Loucy (cell line): Measurements from ENCODE around the gene GLG1.
"Not testable (repeated sequence)": the region's sequence is repeated elsewhere in the genome, so short reads cannot be mapped to it uniquely, and the experiment has no call there.

Experiments
- H2AFZ ChIP-seq: fragments of 200-600 bp; sonication (generic); 2 replicates; pipeline ENCODE4 v1.6.0; 2016; ENCODE audit warnings: antibody characterized with exemption, mild to moderate bottlenecking, low read length, moderate library complexity
- H3F3A ChIP-seq: fragments of 200-600 bp; 2 replicates; pipeline ENCODE4 v1.6.0; 2016; ENCODE audit warnings: antibody characterized with exemption, low read depth, mild to moderate bottlenecking
- H3K27me3 ChIP-seq: fragments of 200-600 bp; sonication (generic); 2 replicates; pipeline ENCODE4 v1.6.1; 2014; ENCODE audit warnings: low read length, mild to moderate bottlenecking; ENCODE audit not compliant: insufficient read depth, poor library complexity, severe bottlenecking
- H3K36me3 ChIP-seq: fragments of 200-600 bp; sonication (generic); 2 replicates; pipeline ENCODE4 v1.6.1; 2016; ENCODE audit warnings: low read length; ENCODE audit not compliant: insufficient read depth
- H3K4me1 ChIP-seq: fragments of 200-600 bp; sonication (generic); 2 replicates; pipeline ENCODE4 v1.5.1; 2014; ENCODE audit warnings: low read length, mild to moderate bottlenecking; ENCODE audit not compliant: insufficient read depth, poor library complexity, severe bottlenecking
- H3K4me2 ChIP-seq: fragments of 200-600 bp; sonication (generic); 2 replicates; pipeline ENCODE4 v1.6.0; 2014; ENCODE audit warnings: antibody characterized with exemption, low read length, low read depth, mild to moderate bottlenecking; ENCODE audit not compliant: poor library complexity, severe bottlenecking
- H3K4me3 ChIP-seq: fragments of 200-600 bp; sonication (generic); 2 replicates; pipeline ENCODE4 v1.5.1; 2014; ENCODE audit warnings: low read length, mild to moderate bottlenecking, mixed read lengths; ENCODE audit not compliant: poor library complexity, severe bottlenecking
- H3K79me2 ChIP-seq: fragments of 200-600 bp; sonication (generic); 2 replicates; pipeline ENCODE4 v1.6.1; 2014; ENCODE audit warnings: low read length; ENCODE audit not compliant: insufficient read depth
- H3K9ac ChIP-seq: fragments of 200-600 bp; sonication (generic); 2 replicates; pipeline ENCODE4 v1.6.0; 2014; ENCODE audit warnings: mild to moderate bottlenecking, low read depth, low read length, moderate library complexity; ENCODE audit not compliant: poor library complexity, severe bottlenecking
- H3K9me2 ChIP-seq: fragments of 200-600 bp; sonication (generic); replicated peaks from 2 replicates; pipeline ENCODE4 v1.6.1; 2016; ENCODE audit warnings: low read depth, low read length, mixed read lengths
- H3K9me3 ChIP-seq: fragments of 200-600 bp; sonication (generic); 2 replicates; pipeline ENCODE4 v1.6.1; 2014; ENCODE audit warnings: mild to moderate bottlenecking, antibody characterized with exemption, low read length, low read depth; ENCODE audit not compliant: insufficient read depth
- H4K20me1 ChIP-seq: fragments of 200-600 bp; sonication (generic); 2 replicates; pipeline ENCODE4 v1.6.0; 2014; ENCODE audit warnings: antibody characterized with exemption, low read length, mild to moderate bottlenecking; ENCODE audit not compliant: insufficient read depth, poor library complexity, severe bottlenecking

GLG1 gene

GRCh38 chr16:74413485-74413884 lies 193.4 kb downstream of the GLG1 start:
- H3K4me3 ChIP-seq, H4K20me1 ChIP-seq, H3K27me3 ChIP-seq, H3K36me3 ChIP-seq, H3K9ac ChIP-seq, H3K79me2 ChIP-seq, H3F3A ChIP-seq, H2AFZ ChIP-seq, H3K4me1 ChIP-seq, H3K9me3 ChIP-seq, H3K9me2 ChIP-seq, H3K4me2 ChIP-seq: not testable (repeated sequence)

GRCh38 chr16:74412775-74413390 lies 194.0 kb downstream of the GLG1 start:
- H3K4me1 ChIP-seq, H3K4me2 ChIP-seq, H3K9me2 ChIP-seq, H3K27me3 ChIP-seq, H3K79me2 ChIP-seq, H3K9me3 ChIP-seq, H2AFZ ChIP-seq, H4K20me1 ChIP-seq, H3K4me3 ChIP-seq, H3K36me3 ChIP-seq, H3F3A ChIP-seq, H3K9ac ChIP-seq: not testable (repeated sequence)

GRCh38 chr16:74412138-74412774 lies 194.7 kb downstream of the GLG1 start:
- not testable (repeated sequence) for H3K9ac ChIP-seq, H3F3A ChIP-seq, H2AFZ ChIP-seq, H3K36me3 ChIP-seq, H3K9me3 ChIP-seq, H4K20me1 ChIP-seq, H3K9me2 ChIP-seq, H3K4me2 ChIP-seq, H3K27me3 ChIP-seq, H3K4me3 ChIP-seq, H3K4me1 ChIP-seq, H3K79me2 ChIP-seq

- not testable (repeated sequence) for H2AFZ ChIP-seq, H3F3A ChIP-seq, H3K9ac ChIP-seq, H3K9me2 ChIP-seq, H3K9me3 ChIP-seq, H3K79me2 ChIP-seq, H3K27me3 ChIP-seq, H3K4me2 ChIP-seq, H3K4me3 ChIP-seq, H3K4me1 ChIP-seq, H3K36me3 ChIP-seq, H4K20me1 ChIP-seq
These were observed 195.9 kb downstream of the GLG1 start for GRCh38 chr16:74410981-74411380.

GRCh38 chr16:74410057-74410957 lies 196.6 kb downstream of the GLG1 start:
- not testable (repeated sequence) for H3K9ac ChIP-seq, H3K9me3 ChIP-seq, H3K79me2 ChIP-seq, H3K36me3 ChIP-seq, H3K4me1 ChIP-seq, H3K27me3 ChIP-seq, H3K4me2 ChIP-seq, H4K20me1 ChIP-seq, H3K9me2 ChIP-seq, H3F3A ChIP-seq, H3K4me3 ChIP-seq, H2AFZ ChIP-seq

- not testable (repeated sequence) for H4K20me1 ChIP-seq, H3K4me1 ChIP-seq, H3K36me3 ChIP-seq, H3F3A ChIP-seq, H3K4me3 ChIP-seq, H3K9me3 ChIP-seq, H3K9ac ChIP-seq, H3K27me3 ChIP-seq, H3K79me2 ChIP-seq, H3K4me2 ChIP-seq, H2AFZ ChIP-seq, H3K9me2 ChIP-seq
These were observed 197.5 kb downstream of the GLG1 start for GRCh38 chr16:74409185-74409981.

- H3K4me2 ChIP-seq, H3K27me3 ChIP-seq, H3K4me3 ChIP-seq, H2AFZ ChIP-seq, H3K9me3 ChIP-seq, H3F3A ChIP-seq, H3K9ac ChIP-seq, H4K20me1 ChIP-seq, H3K9me2 ChIP-seq, H3K4me1 ChIP-seq, H3K36me3 ChIP-seq, H3K79me2 ChIP-seq: not testable (repeated sequence)
These were observed 199.6 kb downstream of the GLG1 start for GRCh38 chr16:74407362-74407705.
